ENCODE data around the gene IL1RAPL1. TPM values are rescaled to one million over a fixed set of nuclear protein-coding genes. Genes with fewer than 3 reads are reported as not detected.

The IL1RAPL1 gene
- total RNA-seq, 2 experiments from 2014 or later, result not detected

DNA sequence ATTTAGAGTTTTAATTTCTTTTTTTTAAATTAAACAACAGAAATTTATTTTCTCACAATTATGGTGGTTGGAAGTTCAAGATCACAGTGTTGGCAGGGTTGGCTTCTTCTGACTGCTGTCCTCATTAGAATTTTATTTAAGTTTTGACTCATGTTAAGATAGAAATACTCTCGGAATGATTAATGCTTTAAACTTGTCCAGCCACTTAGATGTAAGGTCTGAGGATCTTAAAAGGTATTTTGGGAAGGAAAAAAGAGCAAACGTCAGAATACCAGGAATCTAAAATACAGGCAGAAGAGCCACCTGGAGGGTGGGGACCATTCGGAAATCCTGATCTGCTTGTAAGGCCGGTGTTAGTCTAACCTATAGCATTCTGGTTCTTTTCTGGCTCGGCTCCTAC, 1205.1 kb downstream of the IL1RAPL1 start:
- Mint-ChIP-seq H3K4me3 (no peak overlapping the region), H3K27me3 (ENCODE audit: low read depth) (no peaks in the 10 kb centered on the region), H3K4me1 (ENCODE audit: low read depth) (no peaks in the 10 kb centered on the region), H3K9me3 (no peaks in the 10 kb centered on the region), H3K36me3 (ENCODE audit: low read depth) (no peaks in the 10 kb centered on the region), H3K27ac (no peak overlapping the region)
- intact Hi-C loops (cut with micrococcal nuclease), result no loop called here
- CTCF ChIA-PET, result no interaction called here
- DNase-seq, result no peak

DNA sequence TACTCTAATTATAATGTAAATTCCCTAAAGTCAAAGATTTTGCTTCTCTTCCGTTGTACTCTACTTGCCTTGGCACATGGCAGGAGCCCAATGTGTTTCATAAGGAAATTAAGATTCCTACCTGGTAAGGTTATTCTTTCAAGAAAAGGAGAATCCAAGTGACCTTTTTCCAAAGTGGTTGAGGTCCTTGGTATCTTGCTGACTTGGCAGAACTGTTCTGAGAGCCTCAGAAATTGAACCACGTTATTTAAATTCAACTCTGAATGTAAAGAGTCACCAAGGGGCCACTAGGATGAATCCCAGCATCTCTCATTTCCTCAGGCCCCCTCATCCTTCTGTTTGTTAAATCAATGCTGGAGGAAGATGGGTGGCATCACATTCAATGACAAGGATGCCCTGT, 1209.9 kb downstream of the IL1RAPL1 start:
- Mint-ChIP-seq H3K4me3 (no peak overlapping the region), H3K36me3 (ENCODE audit: low read depth) (no peaks in the 10 kb centered on the region), H3K9me3 (no peaks in the 10 kb centered on the region), H3K27me3 (ENCODE audit: low read depth) (no peaks in the 10 kb centered on the region), H3K4me1 (ENCODE audit: low read depth) (no peaks in the 10 kb centered on the region), H3K27ac (no peak overlapping the region)
- CTCF ChIA-PET, result no interaction called here
- DNase-seq, result no peak
- intact Hi-C loops (cut with micrococcal nuclease), result no loop called here

DNA sequence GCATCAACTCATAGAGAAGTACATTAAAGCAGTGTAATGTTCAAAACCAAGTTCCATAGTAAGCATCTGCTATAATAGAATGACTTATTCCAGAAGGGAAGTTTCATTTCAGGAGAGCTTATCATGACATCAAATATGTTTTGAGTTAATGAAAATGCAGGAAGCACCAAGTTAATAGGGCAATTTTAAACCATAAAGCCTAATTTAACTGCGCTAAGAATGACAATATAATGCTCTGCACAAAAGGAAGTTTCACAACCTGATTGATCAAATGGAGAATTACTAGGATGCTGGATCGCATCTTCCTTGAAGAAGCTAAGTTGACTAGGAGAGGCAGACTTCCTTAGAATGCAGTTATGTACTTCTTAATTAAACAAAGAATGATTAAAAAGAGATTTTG, 1211.2 kb downstream of the IL1RAPL1 start:
- Mint-ChIP-seq H3K36me3 (ENCODE audit: low read depth) (no peaks in the 10 kb centered on the region), H3K27me3 (ENCODE audit: low read depth) (no peaks in the 10 kb centered on the region), H3K9me3 (no peaks in the 10 kb centered on the region), H3K4me1 (ENCODE audit: low read depth) (no peaks in the 10 kb centered on the region), H3K27ac (no peak overlapping the region), H3K4me3 (no peak overlapping the region)
- intact Hi-C loops (cut with micrococcal nuclease), result no loop called here
- DNase-seq, result no peak
- CTCF ChIA-PET, result no interaction called here

DNA sequence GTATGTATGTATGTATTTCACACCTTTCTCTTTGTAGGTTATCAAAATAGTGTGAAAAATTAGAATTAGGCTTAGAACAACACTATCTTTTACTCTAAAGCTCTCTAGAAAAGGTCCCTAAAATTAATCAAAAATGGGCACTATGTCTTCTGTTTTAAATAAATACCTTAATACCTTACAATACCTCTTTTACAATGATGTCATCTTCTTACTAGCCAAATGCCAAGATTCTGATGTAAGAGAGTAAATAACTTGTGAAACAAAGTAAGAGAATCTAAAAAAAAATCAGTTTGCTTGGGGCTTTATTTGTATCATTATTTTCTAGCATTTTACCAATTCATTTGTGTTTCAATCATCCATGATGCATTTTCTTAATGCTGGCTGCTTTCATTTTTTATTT, 1225.9 kb downstream of the IL1RAPL1 start:
- CTCF ChIA-PET, result no interaction called here
- DNase-seq, result no peak
- intact Hi-C loops (cut with micrococcal nuclease), result no loop called here
- Mint-ChIP-seq H3K4me3 (no peak overlapping the region), H3K9me3 (peaks cover 1% of the 10 kb centered on the region), H3K27me3 (ENCODE audit: low read depth) (no peaks in the 10 kb centered on the region), H3K27ac (no peak overlapping the region), H3K4me1 (ENCODE audit: low read depth) (no peaks in the 10 kb centered on the region), H3K36me3 (ENCODE audit: low read depth) (no peaks in the 10 kb centered on the region)

DNA sequence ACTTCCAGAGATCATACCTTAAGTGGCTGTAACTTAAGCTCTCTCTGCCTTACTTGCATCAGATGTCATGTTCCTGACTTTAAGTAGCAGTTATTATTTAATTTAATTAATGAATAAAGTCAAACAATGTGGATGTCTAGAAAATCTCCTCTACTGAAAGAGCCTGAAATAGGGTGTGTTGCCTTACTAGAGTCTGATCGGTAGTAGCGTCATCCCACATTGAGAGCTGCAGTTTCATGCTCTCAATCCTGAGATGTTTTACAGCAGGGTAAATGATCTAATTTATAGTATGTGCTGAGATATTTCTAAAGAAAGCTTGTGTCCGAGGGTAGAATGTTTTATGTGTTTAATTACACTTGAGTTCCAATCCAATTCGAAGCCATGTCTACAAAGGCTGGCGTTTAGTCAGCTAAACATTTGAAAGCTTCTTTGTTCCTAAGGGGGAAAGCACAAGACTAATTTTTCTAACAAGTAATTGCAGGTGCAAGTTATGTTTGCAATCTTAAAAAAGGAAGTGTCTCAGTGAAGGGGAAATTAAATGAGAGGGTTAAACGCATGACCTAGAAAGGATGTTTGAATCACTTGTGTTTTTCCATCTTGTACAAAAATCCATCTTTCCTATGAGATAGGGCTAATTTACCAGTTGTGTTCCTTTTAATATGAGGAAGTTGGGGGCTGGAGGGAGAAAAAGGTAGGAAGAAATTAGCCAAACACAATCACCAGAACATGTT, 1237.1 kb downstream of the IL1RAPL1 start:
- Mint-ChIP-seq H3K4me3 (no peak overlapping the region), H3K9me3 (no peaks in the 10 kb centered on the region), H3K4me1 (ENCODE audit: low read depth) (no peaks in the 10 kb centered on the region), H3K36me3 (ENCODE audit: low read depth) (no peaks in the 10 kb centered on the region), H3K27ac (no peak overlapping the region), H3K27me3 (ENCODE audit: low read depth) (no peaks in the 10 kb centered on the region)
- intact Hi-C loops (cut with micrococcal nuclease), result no loop called here
- CTCF ChIA-PET, result no interaction called here
- DNase-seq, result no peak

DNA sequence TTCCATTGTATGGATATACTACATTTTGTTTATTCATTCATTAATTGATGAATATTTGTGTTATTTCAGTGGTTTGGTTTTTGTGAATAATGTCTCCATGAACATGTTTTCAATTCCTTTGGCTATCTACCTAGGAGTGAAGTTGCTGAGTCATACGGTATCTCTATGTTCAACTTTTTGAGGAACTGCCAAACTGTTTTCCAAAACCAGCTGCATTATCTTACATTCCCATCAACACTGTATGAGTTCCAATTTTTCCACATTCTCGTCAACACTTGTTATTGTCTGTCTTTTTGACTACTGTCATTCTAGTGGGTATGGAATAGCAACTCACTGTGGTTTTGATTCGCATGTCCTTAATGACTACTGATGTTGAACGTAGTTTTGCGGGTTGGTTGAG, 1239.5 kb downstream of the IL1RAPL1 start:
- H3K4me1 Mint-ChIP-seq (ENCODE audit: low read depth), result no peaks in the 10 kb centered on the region
- H3K27ac Mint-ChIP-seq, result no peak overlapping the region
- H3K36me3 Mint-ChIP-seq (ENCODE audit: low read depth), result no peaks in the 10 kb centered on the region
- no peaks in the 10 kb centered on the region for H3K9me3 Mint-ChIP-seq
- no peaks in the 10 kb centered on the region for H3K27me3 Mint-ChIP-seq (ENCODE audit: low read depth)
- intact Hi-C loops (cut with micrococcal nuclease), result no loop called here
- H3K4me3 Mint-ChIP-seq, result no peak overlapping the region
- no peak for DNase-seq
- CTCF ChIA-PET, result no interaction called here

DNA sequence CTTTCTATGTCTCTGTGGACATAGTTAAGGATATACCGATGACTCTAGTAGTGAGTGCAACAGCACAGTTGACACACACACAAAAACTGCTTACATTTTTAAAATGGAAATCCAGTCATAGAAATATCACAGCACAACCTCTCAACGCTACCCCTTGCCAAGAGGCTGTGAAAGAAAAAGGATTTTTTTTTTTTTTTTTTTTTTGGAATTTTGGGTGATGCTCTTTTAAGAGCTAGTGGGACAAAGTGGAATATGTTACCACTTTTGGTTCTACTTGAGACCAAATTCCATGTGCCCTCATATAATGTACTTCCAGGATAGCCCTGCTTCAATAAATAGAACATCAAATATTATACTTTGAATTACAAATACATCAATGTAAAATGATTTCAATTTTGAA, 1247.1 kb downstream of the IL1RAPL1 start:
- Mint-ChIP-seq H3K27ac (no peak overlapping the region), H3K4me1 (ENCODE audit: low read depth) (no peaks in the 10 kb centered on the region), H3K9me3 (no peaks in the 10 kb centered on the region), H3K4me3 (no peak overlapping the region), H3K36me3 (ENCODE audit: low read depth) (no peaks in the 10 kb centered on the region), H3K27me3 (ENCODE audit: low read depth) (no peaks in the 10 kb centered on the region)
- DNase-seq, result no peak
- CTCF ChIA-PET, result no interaction called here
- intact Hi-C loops (cut with micrococcal nuclease), result no loop called here

DNA sequence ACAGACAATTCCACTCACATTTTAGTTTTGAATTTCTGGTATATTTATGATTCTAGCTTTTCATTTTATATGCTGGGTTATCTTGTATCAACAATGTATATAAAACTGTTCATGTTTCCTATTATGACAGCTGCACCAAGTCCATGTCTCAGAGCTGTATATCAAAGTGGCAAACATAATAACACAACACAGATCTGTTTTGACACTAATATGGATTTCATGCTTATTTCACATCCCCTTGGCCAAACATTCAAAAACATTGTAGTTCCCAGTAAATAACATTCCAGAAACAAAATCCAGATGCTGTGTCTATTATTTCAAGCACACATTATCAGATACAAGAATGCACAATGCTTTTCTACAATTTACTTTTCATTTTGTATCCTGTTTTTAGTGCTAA, 1247.5 kb downstream of the IL1RAPL1 start:
- no peak overlapping the region for H3K27ac Mint-ChIP-seq
- H3K4me1 Mint-ChIP-seq (ENCODE audit: low read depth), result no peaks in the 10 kb centered on the region
- no peaks in the 10 kb centered on the region for H3K27me3 Mint-ChIP-seq (ENCODE audit: low read depth)
- intact Hi-C loops (cut with micrococcal nuclease), result no loop called here
- no peaks in the 10 kb centered on the region for H3K36me3 Mint-ChIP-seq (ENCODE audit: low read depth)
- DNase-seq, result no peak
- H3K9me3 Mint-ChIP-seq, result no peaks in the 10 kb centered on the region
- CTCF ChIA-PET, result no interaction called here
- H3K4me3 Mint-ChIP-seq, result no peak overlapping the region

DNA sequence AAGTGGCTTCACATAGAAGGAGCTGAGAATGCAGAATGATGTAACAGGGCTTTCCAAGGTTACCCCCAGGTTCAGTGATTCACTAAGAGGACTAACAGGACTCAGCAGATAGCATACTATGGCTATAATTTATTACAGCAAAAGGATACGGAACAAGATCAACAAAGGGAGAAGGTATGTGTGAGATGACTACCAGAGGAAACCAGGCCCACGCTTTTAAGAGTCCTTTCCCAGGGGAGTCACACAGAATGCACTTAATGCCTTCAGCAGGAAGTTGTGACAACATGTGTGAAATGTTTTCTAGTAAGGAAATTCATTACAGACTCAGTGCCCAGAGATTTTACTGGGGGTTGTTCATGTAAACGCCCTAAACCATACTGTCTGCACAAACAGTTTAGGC, 1254.5 kb downstream of the IL1RAPL1 start:
- no peak overlapping the region for H3K4me3 Mint-ChIP-seq
- H3K4me1 Mint-ChIP-seq (ENCODE audit: low read depth), result no peaks in the 10 kb centered on the region
- intact Hi-C loops (cut with micrococcal nuclease), result no loop called here
- DNase-seq, result no peak
- no peaks in the 10 kb centered on the region for H3K36me3 Mint-ChIP-seq (ENCODE audit: low read depth)
- H3K27me3 Mint-ChIP-seq (ENCODE audit: low read depth), result no peaks in the 10 kb centered on the region
- CTCF ChIA-PET, result no interaction called here
- no peaks in the 10 kb centered on the region for H3K9me3 Mint-ChIP-seq
- no peak overlapping the region for H3K27ac Mint-ChIP-seq

DNA sequence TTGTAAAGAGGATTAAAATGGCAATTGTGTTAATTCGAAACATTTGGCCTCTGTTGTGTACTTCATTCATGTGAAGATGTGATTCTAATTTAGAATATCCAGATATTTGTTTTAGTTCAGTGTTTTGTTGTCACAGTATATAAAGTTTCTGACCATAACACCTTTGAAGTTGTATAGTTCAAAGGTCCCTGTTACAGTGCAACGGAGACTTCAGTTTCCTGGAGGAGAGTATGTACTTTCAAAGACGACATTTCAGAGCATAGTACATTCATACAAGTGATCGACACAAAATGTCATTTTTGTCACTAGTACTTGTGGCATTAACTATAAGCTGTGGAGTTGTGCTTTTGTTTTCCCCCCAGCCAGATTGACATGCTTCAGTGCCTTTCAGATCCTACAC, 1255.3 kb downstream of the IL1RAPL1 start:
- no peaks in the 10 kb centered on the region for H3K4me1 Mint-ChIP-seq (ENCODE audit: low read depth)
- H3K27ac Mint-ChIP-seq, result no peak overlapping the region
- H3K4me3 Mint-ChIP-seq, result no peak overlapping the region
- no peak for DNase-seq
- H3K9me3 Mint-ChIP-seq, result no peaks in the 10 kb centered on the region
- CTCF ChIA-PET, result no interaction called here
- no peaks in the 10 kb centered on the region for H3K27me3 Mint-ChIP-seq (ENCODE audit: low read depth)
- H3K36me3 Mint-ChIP-seq (ENCODE audit: low read depth), result no peaks in the 10 kb centered on the region
- intact Hi-C loops (cut with micrococcal nuclease), result no loop called here

DNA sequence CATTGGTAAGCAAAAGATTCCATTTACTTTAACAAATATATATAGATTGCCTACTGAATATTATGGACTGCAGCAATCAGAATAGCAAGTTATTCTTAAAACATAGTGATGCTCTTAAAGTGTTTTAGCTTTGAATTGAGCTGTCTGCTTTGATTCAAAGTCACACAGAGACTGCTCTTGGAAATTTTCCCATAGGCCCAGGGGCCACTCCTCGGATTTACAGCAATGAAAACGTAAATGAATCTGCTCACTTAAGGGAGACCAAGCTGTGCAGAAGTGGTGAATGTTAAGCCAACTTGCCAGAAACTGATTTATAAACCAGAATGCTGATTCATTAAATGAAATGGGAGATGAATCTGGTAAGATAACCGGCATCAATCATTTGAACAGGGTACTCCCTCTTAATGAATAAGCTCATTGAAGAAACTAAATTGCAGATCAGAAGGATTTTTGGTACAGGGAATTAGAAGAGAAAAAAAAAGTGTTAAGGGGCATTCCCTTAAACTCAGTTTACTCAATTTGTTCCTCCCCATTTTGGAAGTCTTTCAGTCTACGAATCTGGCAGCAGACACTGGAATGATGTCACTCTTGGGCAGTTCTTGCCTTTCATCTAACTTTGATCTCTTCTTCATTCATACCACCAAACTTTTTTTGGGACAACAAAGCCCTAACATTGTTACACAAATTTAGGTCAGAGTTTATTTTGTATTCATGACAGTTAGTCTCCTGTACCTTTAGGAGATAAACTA, 1264.8 kb downstream of the IL1RAPL1 start:
- intact Hi-C loops (cut with micrococcal nuclease), result no loop called here
- no peaks in the 10 kb centered on the region for H3K36me3 Mint-ChIP-seq (ENCODE audit: low read depth)
- no peak for DNase-seq
- H3K27me3 Mint-ChIP-seq (ENCODE audit: low read depth), result no peaks in the 10 kb centered on the region
- no peak overlapping the region for H3K4me3 Mint-ChIP-seq
- CTCF ChIA-PET, result interaction anchor here (0.5 to 1.5 kb wide), 3 partner anchors 9 to 1508 kb away, joined by 3 to 4 read pairs (median 3); no protein-coding TSS in a partner anchor
- no peaks in the 10 kb centered on the region for H3K9me3 Mint-ChIP-seq
- H3K27ac Mint-ChIP-seq, result no peak overlapping the region
- H3K4me1 Mint-ChIP-seq (ENCODE audit: low read depth), result no peaks in the 10 kb centered on the region

DNA sequence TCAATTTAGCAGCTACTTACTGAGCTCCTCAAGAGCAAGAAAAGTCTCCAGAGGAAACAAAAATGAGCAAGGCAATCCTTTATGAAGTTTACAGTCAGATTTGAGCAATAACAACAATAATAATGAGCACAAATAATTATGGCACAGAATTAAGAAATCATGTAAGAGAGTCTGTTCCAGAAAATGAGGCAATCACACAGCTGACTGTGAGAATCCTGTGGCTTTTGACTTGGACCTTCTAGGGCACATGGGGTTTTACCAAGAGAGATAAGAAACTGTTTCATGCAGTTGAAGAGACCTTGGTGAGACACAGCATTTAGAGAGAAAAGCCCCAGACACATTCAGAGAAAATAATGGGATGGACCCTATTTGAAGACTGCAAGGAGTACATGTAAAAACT, 1265.5 kb downstream of the IL1RAPL1 start:
- Mint-ChIP-seq H3K9me3 (no peaks in the 10 kb centered on the region), H3K27me3 (ENCODE audit: low read depth) (no peaks in the 10 kb centered on the region), H3K36me3 (ENCODE audit: low read depth) (no peaks in the 10 kb centered on the region), H3K4me3 (no peak overlapping the region), H3K27ac (no peak overlapping the region), H3K4me1 (ENCODE audit: low read depth) (no peaks in the 10 kb centered on the region)
- no peak for DNase-seq
- intact Hi-C loops (cut with micrococcal nuclease), result no loop called here
- CTCF ChIA-PET, result interaction anchor here (0.6 to 1.5 kb wide), 2 partner anchors 8 to 159 kb away, joined by 3 read pairs; no protein-coding TSS in a partner anchor

DNA sequence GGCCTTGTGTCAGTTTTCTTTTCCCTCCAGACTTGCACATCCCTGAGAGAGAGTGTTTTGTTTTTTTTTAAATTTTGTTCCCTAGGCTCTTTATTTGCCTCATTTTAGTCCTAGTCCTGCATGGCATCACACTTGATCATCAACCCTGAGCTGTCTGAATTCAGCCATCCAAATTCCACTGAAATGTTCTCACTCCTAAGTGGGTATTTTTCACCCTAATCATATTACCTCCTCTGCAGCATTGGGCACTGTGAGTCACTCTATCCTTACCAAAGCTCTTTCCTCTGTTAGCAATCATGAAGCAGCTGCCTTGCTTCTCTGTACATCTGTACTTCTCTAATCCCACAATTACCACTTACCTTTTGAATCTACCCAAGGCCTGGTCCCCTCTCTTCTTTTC, 1271.5 kb downstream of the IL1RAPL1 start:
- Mint-ChIP-seq H3K4me1 (ENCODE audit: low read depth) (no peaks in the 10 kb centered on the region), H3K27me3 (ENCODE audit: low read depth) (no peaks in the 10 kb centered on the region), H3K9me3 (no peaks in the 10 kb centered on the region), H3K4me3 (no peak overlapping the region), H3K36me3 (ENCODE audit: low read depth) (no peaks in the 10 kb centered on the region), H3K27ac (no peak overlapping the region)
- DNase-seq, result no peak
- CTCF ChIA-PET, result no interaction called here
- intact Hi-C loops (cut with micrococcal nuclease), result no loop called here
